Measurements from ENCODE around the gene PERCC1. TPM values are rescaled to one million over a fixed set of nuclear protein-coding genes. Genes with fewer than 3 reads are reported as not detected.

PERCC1 gene
- total RNA-seq, 1 experiment from 2014 or later, result not detected

GRCh38 chr16:1412847-1413246, 18.0 kb upstream of the PERCC1 start:
- H3K9me3 ChIP-seq (ENCODE audit: low read length), result no peaks in the 10 kb centered on the region
- peaks cover 9% of the 10 kb centered on the region for H3F3A ChIP-seq (ENCODE audit: low read length, unreplicated experiment)
- ChIA-PET POLR2A (ENCODE audit: unreplicated experiment) (no interaction called here), CTCF (no interaction called here)
- H3K79me2 ChIP-seq (ENCODE audit: low read length), result peaks cover 5% of the 10 kb centered on the region; the same call in 1 of the 2 replicates
- no peak overlapping the region for H3K27ac ChIP-seq (ENCODE audit: low read length)
- H3K4me3 ChIP-seq (ENCODE audit: low read length), result no peak overlapping the region
- ATAC-seq, result no peak
- TF ChIP-seq CTCF (conservative IDR thresholded peaks at IDR 0.05; ENCODE audit: low read depth, low read length), result no peak
- no peak for TF ChIP-seq EZH2phosphoT487 (IDR thresholded peaks at IDR 0.05; ENCODE audit: borderline replicate concordance, low read length)
- TF ChIP-seq EZH2 (IDR thresholded peaks at IDR 0.05; ENCODE audit: low read length, unreplicated experiment), result no peak
- H3K9ac ChIP-seq (ENCODE audit: low read length), result no peak overlapping the region
- H2AFZ ChIP-seq (ENCODE audit: low read length), result no peak overlapping the region
- no peaks in the 10 kb centered on the region for H3K36me3 ChIP-seq (ENCODE audit: low read depth, low read length)
- DNase-seq, result no peak
- no peaks in the 10 kb centered on the region for H3K4me1 ChIP-seq (ENCODE audit: insufficient read depth, low read length)
- H3K9me2 ChIP-seq (replicated peaks; ENCODE audit: low read length), result no peaks in the 10 kb centered on the region
- no peaks in the 10 kb centered on the region for H4K20me1 ChIP-seq (ENCODE audit: low read length)
- no peak overlapping the region for H3K4me2 ChIP-seq (ENCODE audit: low read length)
- no peaks in the 10 kb centered on the region for H3K27me3 ChIP-seq (ENCODE audit: low read length)
- intact Hi-C loops (cut with micrococcal nuclease), result no loop called here
- TSS peak; percentile 9 for BruUV-seq (replicated peaks)

GRCh38 chr16:1413684-1414531, 17.0 kb upstream of the PERCC1 start:
- H3K79me2 ChIP-seq (ENCODE audit: low read length), result peaks cover 15% of the 10 kb centered on the region
- POLR2A ChIA-PET (ENCODE audit: unreplicated experiment), result no interaction called here
- CTCF ChIA-PET, result no interaction called here

More at GRCh38 chr16:1413684-1414531, 17.0 kb upstream of the PERCC1 start:
- H3K9ac ChIP-seq (ENCODE audit: low read length), result peak overlapping the region; percentile 47
- peak overlapping the region; percentile 76 for H3K4me3 ChIP-seq (ENCODE audit: low read length)
- 0 out of 2 replicates have a peak, but pooled peaks cover 4% of the 10 kb centered on the region for H3K4me1 ChIP-seq (ENCODE audit: insufficient read depth, low read length)
- H3K27me3 ChIP-seq (ENCODE audit: low read length), result no peaks in the 10 kb centered on the region
- no TSS peak for BruUV-seq (replicated peaks)
- no peaks in the 10 kb centered on the region for H3K36me3 ChIP-seq (ENCODE audit: low read depth, low read length)
- H3K27ac ChIP-seq (ENCODE audit: low read length), result no peak overlapping the region
- intact Hi-C loops (cut with micrococcal nuclease), result no loop called here
- peak overlapping the region; percentile 87 for H3K4me2 ChIP-seq (ENCODE audit: low read length)
- no peaks in the 10 kb centered on the region for H3K9me2 ChIP-seq (replicated peaks; ENCODE audit: low read length)
- H3K9me3 ChIP-seq (ENCODE audit: low read length), result no peaks in the 10 kb centered on the region
- no peaks in the 10 kb centered on the region for H4K20me1 ChIP-seq (ENCODE audit: low read length)
- peak overlapping the region; percentile 81 for H2AFZ ChIP-seq (ENCODE audit: low read length)
- DNase-seq, result peak; percentile 41
- no peak for TF ChIP-seq EZH2phosphoT487 (IDR thresholded peaks at IDR 0.05; ENCODE audit: borderline replicate concordance, low read length)
- peak; percentile 71 for TF ChIP-seq CTCF (conservative IDR thresholded peaks at IDR 0.05; ENCODE audit: low read depth, low read length)
- TF ChIP-seq EZH2 (IDR thresholded peaks at IDR 0.05; ENCODE audit: low read length, unreplicated experiment), result no peak
- peaks cover 9% of the 10 kb centered on the region for H3F3A ChIP-seq (ENCODE audit: low read length, unreplicated experiment)
- ATAC-seq, result peak; percentile 59

All from PC-3 (cell line).